ENCODE measurements around the gene C17orf107. TPM values are rescaled to one million over a fixed set of nuclear protein-coding genes. Genes with fewer than 3 reads are reported as not detected.

The C17orf107 gene
- polyA plus RNA-seq, 1 of the 3 experiments (the other 2 are of a cell fraction): 0.44 TPM

- TF ChIP-seq REST (IDR thresholded peaks at IDR 0.05; ENCODE audit: low read depth, low read length) (no peak), ZBTB33 (IDR thresholded peaks at IDR 0.05; ENCODE audit: borderline replicate concordance, low read depth) (no peak), MEF2A (IDR thresholded peaks at IDR 0.05; ENCODE audit: borderline replicate concordance, low read depth) (no peak), FOSL2 (IDR thresholded peaks at IDR 0.05; ENCODE audit: borderline replicate concordance, low read depth) (no peak), TAF1 (IDR thresholded peaks at IDR 0.05; ENCODE audit: borderline replicate concordance, low read depth, low read length) (no peak)
Measured at GRCh38 chr17:4944163-4944553, 44.8 kb downstream of the C17orf107 start (continued).

- Histone ChIP-seq H3K4me1 (ENCODE audit: control insufficient read depth in 1 of 2, insufficient read depth in 2 of 2, low read depth in 1 of 2, low read length in 1 of 2) (peaks cover 16 to 33% of the 10 kb centered on the region in 2 experiments), H2AFZ (ENCODE audit: low read depth) (no peak overlapping the region), H3F3A (replicated peaks; ENCODE audit: insufficient read depth) (peaks cover 73% of the 10 kb centered on the region), H3K9me2 (no peaks in the 10 kb centered on the region), H3K36me3 (replicated peaks in 1 of 2; ENCODE audit: control insufficient read depth in 1 of 2, insufficient read depth in 2 of 2, low read length in 1 of 2) (peaks cover 37 to 40% of the 10 kb centered on the region in 2 experiments), H3K27me3 (ENCODE audit: insufficient read depth) (no peaks in the 10 kb centered on the region), H4K20me1 (ENCODE audit: insufficient read depth) (peaks cover 45% of the 10 kb centered on the region), H3K4me2 (peak overlapping the region; percentile 98), H3K79me2 (ENCODE audit: insufficient read depth) (peaks cover 79% of the 10 kb centered on the region), H3K9me3 (no peaks in the 10 kb centered on the region), H3K27ac (ENCODE audit: low read depth in 2 of 2, low read length in 1 of 2) (peak overlapping the region; percentile 63 to 97), H3K4me3 (ENCODE audit: low read depth in 2 of 2, low read length in 1 of 2) (no peak overlapping the region; a peak in 1 of 4 replicates), H3K9ac (peak overlapping the region; percentile 41; the same call in 1 of the 2 replicates)
- POLR2A ChIA-PET: interaction anchor here (0.6 to 4.3 kb wide), 2 partner anchors 18 to 23 kb away, joined by 3 to 32 read pairs; partner anchors contain the start of gene SPAG7
- CTCF ChIA-PET: interaction anchor here (0.9 kb wide), 1 partner anchor 154 kb away, joined by 3 read pairs; no protein-coding TSS in a partner anchor
- DNase-seq: no peak
- TF ChIP-seq JUND (IDR thresholded peaks at IDR 0.05): peak; percentile 3; the same call in 1 of the 2 replicates
- TF ChIP-seq MXI1 (IDR thresholded peaks at IDR 0.05; ENCODE audit: low read depth, low read length): no peak
- 61% methylated on average over 6 of the region's 8 CpGs for WGBS (ENCODE audit: low lambda C conversion rate)
Measured at GRCh38 chr17:4944554-4945175, 45.3 kb downstream of the C17orf107 start.
